Lower leg skin (tissue), 4 donors: ENCODE measurements around the gene TNN. TPM values are rescaled to one million over a fixed set of nuclear protein-coding genes. Genes with fewer than 3 reads are reported as not detected.

Source experiments
- DNase-seq, 2 donors: peaks; one replicate each; pipeline ENCODE4 v3.0.0-alpha.2; 2019; ENCODE audit warnings: low spot score in 2 of 2
- H3K4me3 ChIP-seq: fragments of 200-600 bp; sonication (generic); 2 replicates; pipeline ENCODE4 v1.5.1; 2017; ENCODE audit warnings: mild to moderate bottlenecking, low read depth; ENCODE audit not compliant: poor library complexity, severe bottlenecking
- POLR2A ChIP-seq, 2 donors: fragments of 450-650 bp; IDR thresholded peaks; one replicate each; pipeline ENCODE4 v1.6.1; 2016 to 2017; ENCODE audit warnings: antibody characterized with exemption in 2 of 2, mild to moderate bottlenecking in 1 of 2, moderate library complexity in 1 of 2
- WGBS, 2 donors: methylation state at CpG; one replicate each; pipeline ENCODE4 v1.1.5; 2018; 5-methylcytosine and 5-hydroxymethylcytosine counted together
- intact Hi-C: fragments of 100-400 bp; cut with DNase I; formaldehyde crosslinking; loops from one replicate; pipeline ENCODE4 v1.15.0; 2023; ENCODE audit warnings: low total_unique reads
- total RNA-seq, 4 donors: library from RNA; depleted of rRNA; stranded (reverse); fragments of >200 nt; gene quantifications; one replicate each; pipeline ENCODE4 v1.1.0, GENCODE V29; 2016
- TF ChIP-seq, protein P1 (sequence below), 3 donors: fragments of 450-650 bp; IDR thresholded peaks; one replicate each; pipeline ENCODE4 v1.5.1; 2016; ENCODE audit warnings: antibody characterized with exemption in 3 of 3, mild to moderate bottlenecking in 3 of 3, moderate library complexity in 2 of 3

The TNN gene
- total RNA-seq, 4 donors from 2014 or later: 0.30 to 2.5 (median 0.84) TPM

DNA sequence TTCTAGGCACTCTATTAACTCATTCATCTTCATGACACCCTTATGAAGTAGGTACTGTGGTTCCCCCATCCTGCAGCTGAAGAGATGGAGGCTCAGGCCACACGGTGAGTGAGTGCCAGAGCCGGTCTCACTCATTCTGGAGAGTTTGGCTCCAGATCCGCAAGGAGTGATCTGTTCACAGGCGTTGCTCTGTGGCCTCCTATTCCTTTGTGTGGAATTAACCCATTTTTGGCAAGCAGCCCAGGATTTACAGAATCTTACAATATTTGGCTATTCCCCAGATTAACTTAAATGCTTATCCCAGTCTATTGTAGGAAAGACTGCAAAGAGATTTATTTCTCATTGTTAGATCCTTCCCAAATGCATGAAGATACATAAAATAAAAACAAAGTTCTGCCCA lies 95.3 kb downstream of the TNN start:
- WGBS, 2 donors: 47 to 68% methylated on average over 4 of the region's 4 CpGs
- TF ChIP-seq, protein P1, sequence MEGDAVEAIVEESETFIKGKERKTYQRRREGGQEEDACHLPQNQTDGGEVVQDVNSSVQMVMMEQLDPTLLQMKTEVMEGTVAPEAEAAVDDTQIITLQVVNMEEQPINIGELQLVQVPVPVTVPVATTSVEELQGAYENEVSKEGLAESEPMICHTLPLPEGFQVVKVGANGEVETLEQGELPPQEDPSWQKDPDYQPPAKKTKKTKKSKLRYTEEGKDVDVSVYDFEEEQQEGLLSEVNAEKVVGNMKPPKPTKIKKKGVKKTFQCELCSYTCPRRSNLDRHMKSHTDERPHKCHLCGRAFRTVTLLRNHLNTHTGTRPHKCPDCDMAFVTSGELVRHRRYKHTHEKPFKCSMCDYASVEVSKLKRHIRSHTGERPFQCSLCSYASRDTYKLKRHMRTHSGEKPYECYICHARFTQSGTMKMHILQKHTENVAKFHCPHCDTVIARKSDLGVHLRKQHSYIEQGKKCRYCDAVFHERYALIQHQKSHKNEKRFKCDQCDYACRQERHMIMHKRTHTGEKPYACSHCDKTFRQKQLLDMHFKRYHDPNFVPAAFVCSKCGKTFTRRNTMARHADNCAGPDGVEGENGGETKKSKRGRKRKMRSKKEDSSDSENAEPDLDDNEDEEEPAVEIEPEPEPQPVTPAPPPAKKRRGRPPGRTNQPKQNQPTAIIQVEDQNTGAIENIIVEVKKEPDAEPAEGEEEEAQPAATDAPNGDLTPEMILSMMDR (IDR thresholded peaks at IDR 0.05): no peak
- TF ChIP-seq POLR2A (IDR thresholded peaks at IDR 0.05): no peak
- no peak overlapping the region for H3K4me3 ChIP-seq
- intact Hi-C loops: no loop called here
- DNase-seq: no peak

DNA sequence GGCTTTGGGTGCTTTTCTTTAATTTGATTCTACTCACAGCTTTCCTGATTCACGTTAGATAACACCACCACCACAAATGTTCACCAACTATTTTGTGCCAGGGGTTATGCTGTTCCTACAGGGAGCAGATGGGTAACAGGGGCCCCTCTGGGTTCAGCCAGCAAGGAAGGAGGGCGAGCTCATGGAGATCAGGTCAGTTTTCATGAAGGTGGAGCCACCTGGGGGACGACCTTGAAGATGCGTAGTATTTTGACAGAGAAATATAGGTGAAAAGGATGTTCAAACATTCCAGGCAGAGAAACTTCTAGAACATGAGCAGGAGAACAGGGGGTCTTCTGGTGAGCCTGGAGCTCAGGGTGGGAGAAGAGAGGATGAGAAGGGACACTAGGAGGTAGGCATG lies 96.1 kb downstream of the TNN start:
- TF ChIP-seq, protein P1 (IDR thresholded peaks at IDR 0.05): no peak
- TF ChIP-seq POLR2A (IDR thresholded peaks at IDR 0.05): no peak
- no peak overlapping the region for H3K4me3 ChIP-seq
- intact Hi-C loops: no loop called here
- WGBS, 2 donors: 61 to 81% methylated on average over 4 of the region's 4 CpGs
- no peak for DNase-seq

DNA sequence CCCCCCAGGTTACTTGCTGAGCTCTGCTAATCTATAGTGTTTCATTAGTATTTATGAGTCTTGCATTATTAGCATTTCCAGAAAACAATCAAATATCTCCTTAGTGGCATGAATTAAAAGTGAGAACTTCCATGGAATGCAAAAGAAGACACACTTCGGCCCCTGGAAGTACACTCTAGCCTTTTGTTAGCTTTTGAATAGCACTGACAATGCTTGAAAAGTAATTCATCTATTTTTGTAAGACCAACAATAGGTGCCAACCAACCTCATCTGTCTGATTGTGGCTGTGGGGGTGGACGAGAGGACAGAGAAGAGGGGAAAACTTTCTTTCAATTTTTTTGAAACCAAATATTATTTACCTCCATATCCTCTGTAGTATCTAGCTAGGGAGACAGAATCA lies 97.1 kb downstream of the TNN start:
- DNase-seq: no peak
- intact Hi-C loops: no loop called here
- no peak overlapping the region for H3K4me3 ChIP-seq
- WGBS, 2 donors: 93 to 94% methylated on average over 2 of the region's 2 CpGs
- TF ChIP-seq POLR2A (IDR thresholded peaks at IDR 0.05): no peak
- TF ChIP-seq, protein P1 (IDR thresholded peaks at IDR 0.05): no peak

DNA sequence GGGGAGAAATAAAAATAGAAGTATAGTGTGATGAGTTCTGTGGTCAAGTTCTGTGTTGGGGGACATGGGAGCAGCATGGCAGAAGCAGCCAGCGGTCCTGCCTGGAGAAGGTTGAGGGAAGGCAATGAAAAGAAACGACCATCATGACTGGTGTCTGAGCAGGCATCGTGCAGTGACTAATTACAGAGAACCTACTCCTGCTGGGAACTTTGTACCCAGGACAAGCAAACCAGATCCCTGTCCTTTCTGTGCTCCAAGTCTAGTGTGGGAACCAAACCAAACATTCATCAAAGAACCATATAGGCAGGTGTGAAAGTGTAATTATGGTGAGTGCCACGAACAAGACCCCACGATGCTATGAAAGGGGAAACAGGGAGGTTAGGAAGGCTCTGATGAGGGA lies 99.1 kb downstream of the TNN start:
- TF ChIP-seq, protein P1 (IDR thresholded peaks at IDR 0.05): no peak
- TF ChIP-seq POLR2A (IDR thresholded peaks at IDR 0.05): no peak
- WGBS, 2 donors: 83 to 91% methylated on average over 5 of the region's 5 CpGs
- intact Hi-C loops: no loop called here
- no peak overlapping the region for H3K4me3 ChIP-seq
- DNase-seq: no peak

DNA sequence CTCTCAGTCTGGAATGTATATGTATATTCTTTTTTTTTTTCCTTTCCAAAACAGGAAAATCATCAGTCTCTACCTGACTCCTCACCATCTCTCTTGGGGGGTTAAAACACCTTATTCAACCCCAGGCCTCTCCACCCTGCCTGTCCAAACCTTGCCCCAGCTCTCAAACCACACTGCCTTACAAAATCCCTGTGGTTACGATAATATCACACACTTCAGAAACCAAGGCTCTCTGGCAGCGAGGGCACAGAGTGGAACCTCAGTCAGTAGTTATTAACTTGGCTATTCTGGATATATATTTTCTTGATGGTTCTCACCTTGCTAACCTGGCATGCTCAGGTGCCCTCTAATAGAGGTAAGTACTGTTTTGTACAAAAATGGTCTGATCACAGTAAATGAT lies 100.2 kb downstream of the TNN start:
- intact Hi-C loops: no loop called here
- H3K4me3 ChIP-seq: no peak overlapping the region
- no peak for TF ChIP-seq POLR2A (IDR thresholded peaks at IDR 0.05)
- TF ChIP-seq, protein P1 (IDR thresholded peaks at IDR 0.05): no peak
- DNase-seq: no peak
- WGBS, 2 donors: 83 to 92% methylated on average over 2 of the region's 2 CpGs

DNA sequence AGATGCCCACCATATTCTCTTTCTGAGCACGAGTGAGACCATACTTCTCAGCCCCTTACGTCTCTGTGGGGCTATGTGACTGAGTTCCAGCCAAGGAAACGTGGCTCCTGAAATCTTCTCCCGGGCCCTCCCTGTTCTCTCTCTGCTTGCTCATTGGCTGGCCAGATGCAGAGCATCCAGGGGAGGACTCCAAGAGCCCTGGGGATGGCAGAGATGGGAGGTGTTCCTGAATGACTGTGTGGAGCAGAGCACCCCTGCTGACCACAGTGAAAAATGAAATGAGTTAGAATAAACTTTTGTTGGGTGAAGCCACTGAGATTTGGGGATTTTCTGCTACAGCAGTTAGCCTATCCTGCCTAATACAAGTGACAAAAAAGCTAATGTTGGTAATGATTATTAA lies 101.1 kb downstream of the TNN start:
- DNase-seq: no peak
- H3K4me3 ChIP-seq: no peak overlapping the region
- intact Hi-C loops: no loop called here
- TF ChIP-seq POLR2A (IDR thresholded peaks at IDR 0.05): no peak
- TF ChIP-seq, protein P1 (IDR thresholded peaks at IDR 0.05): no peak
- 92 to 97% methylated on average over 4 of the region's 4 CpGs for WGBS, 2 donors
